Stimulated activated naive CD8-positive, alpha-beta T cell treated with anti-CD3 and anti-CD28 coated beads, Interleukin-15, Interleukin-2, amounts not matched to agents 100 ng/mL and 50 ng/mL, for 24 hours (primary cell): ENCODE results near the gene TTC28.

Source experiments
- H3K27ac Mint-ChIP-seq: one replicate; pipeline ENCODE4 v1.8.0; 2021; ENCODE audit warnings: mild to moderate bottlenecking, mixed read lengths
- H3K27me3 Mint-ChIP-seq: one replicate; pipeline ENCODE4 v1.8.0; 2021; ENCODE audit warnings: mixed read lengths
- H3K36me3 Mint-ChIP-seq: one replicate; pipeline ENCODE4 v1.8.0; 2021; ENCODE audit warnings: low read depth, mixed read lengths
- H3K4me1 Mint-ChIP-seq: one replicate; pipeline ENCODE4 v1.8.0; 2021; ENCODE audit warnings: low read depth, mixed read lengths
- H3K4me3 Mint-ChIP-seq: one replicate; pipeline ENCODE4 v1.8.0; 2021; ENCODE audit warnings: mild to moderate bottlenecking, mixed read lengths
- H3K9me3 Mint-ChIP-seq: one replicate; pipeline ENCODE4 v1.8.0; 2021; ENCODE audit warnings: mixed read lengths

Gene TTC28

GRCh38 chr22:28034760-28035401 lies 644.8 kb downstream of the TTC28 start:
- Mint-ChIP-seq H3K27me3 (no peaks in the 10 kb centered on the region), H3K4me3 (no peak overlapping the region), H3K4me1 (no peaks in the 10 kb centered on the region), H3K36me3 (no peaks in the 10 kb centered on the region), H3K27ac (no peak overlapping the region), H3K9me3 (no peaks in the 10 kb centered on the region)

DNA sequence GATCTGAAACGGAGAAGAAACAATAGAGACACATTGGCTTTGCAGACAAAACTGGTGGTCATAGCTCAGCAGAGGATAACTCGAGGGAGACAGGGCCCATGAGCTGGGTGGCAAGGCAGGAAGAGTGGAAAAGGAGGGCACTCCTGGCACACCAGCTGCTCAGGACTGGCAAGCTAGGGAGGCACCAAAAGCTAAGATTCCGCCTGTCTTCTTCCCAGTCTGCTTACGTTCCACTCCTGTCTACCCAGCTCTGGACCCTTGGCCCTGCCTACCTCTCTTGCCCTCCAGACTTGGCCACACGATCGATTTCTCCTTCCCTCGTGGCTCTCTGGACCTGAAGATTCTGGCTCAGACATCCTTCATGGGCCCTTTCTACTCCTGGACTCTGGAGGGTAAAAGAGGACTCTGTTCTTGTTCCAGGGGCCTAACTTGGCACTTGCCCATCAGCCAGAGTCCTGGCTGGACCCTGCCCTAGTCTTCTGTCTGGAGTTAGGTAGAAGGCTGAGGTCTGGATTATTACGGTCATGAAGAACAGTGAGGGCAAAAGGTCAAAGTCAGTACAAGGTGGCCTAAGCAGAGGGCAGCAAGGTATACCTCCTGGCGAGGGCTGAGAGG lies 645.4 kb downstream of the TTC28 start:
- H3K36me3 Mint-ChIP-seq, result no peaks in the 10 kb centered on the region
- no peak overlapping the region for H3K27ac Mint-ChIP-seq
- no peaks in the 10 kb centered on the region for H3K27me3 Mint-ChIP-seq

GRCh38 chr22:28032861-28033260 lies 646.8 kb downstream of the TTC28 start:
- Mint-ChIP-seq H3K9me3 (no peaks in the 10 kb centered on the region), H3K4me3 (no peak overlapping the region), H3K27me3 (no peaks in the 10 kb centered on the region), H3K27ac (no peak overlapping the region), H3K4me1 (no peaks in the 10 kb centered on the region), H3K36me3 (no peaks in the 10 kb centered on the region)

More for the DNA sequence above, 645.4 kb downstream of the TTC28 start:
- no peak overlapping the region for H3K4me3 Mint-ChIP-seq
- no peaks in the 10 kb centered on the region for H3K4me1 Mint-ChIP-seq
- H3K9me3 Mint-ChIP-seq, result no peaks in the 10 kb centered on the region

DNA sequence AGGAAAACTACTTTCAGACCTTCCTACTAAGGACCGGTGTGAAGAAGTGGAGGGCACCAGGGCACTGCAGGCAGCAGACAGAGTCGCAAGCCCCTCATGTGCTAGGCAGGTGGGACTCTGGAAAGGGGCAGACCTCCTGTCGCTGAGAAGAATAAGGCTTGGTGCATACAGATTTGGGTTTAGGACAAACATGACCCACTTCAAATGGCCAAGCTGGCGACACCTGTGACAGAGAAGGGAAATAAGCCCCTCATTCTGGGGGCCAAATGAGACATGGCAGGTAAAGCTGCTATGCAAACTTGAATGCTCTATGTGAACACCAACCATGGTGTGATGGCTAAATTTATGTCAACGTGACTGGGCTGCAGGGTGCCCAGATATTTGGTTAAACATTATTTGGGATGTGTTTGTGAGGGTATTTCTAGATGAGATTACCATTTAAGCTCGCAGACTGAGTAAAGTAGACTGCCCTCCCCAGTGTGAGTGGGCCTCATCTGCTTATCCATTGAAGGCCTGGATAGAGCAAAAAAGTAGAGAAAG lies 648.2 kb downstream of the TTC28 start:
- Mint-ChIP-seq H3K4me1 (no peaks in the 10 kb centered on the region), H3K27ac (no peak overlapping the region), H3K27me3 (no peaks in the 10 kb centered on the region), H3K36me3 (no peaks in the 10 kb centered on the region), H3K9me3 (no peaks in the 10 kb centered on the region), H3K4me3 (no peak overlapping the region)

DNA sequence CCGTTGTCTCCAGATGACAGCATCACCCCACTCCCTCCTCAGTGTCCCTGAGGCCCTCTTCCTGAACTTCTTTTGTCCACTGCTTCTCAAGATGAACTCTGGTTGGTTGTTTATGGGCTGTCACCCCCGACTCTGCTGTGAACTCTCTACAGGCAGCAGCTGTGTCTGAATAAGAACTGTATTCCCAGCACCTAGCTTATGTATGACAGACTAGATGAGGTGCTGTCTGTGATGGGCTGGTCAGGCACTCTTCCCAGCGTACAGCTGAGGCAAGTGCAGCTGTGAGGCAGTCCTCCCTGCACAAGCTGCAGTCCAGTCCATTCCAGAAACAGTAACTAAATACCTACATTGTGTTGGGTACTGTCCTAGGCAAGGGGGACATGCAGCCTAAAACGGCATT lies 649.2 kb downstream of the TTC28 start:
- no peak overlapping the region for H3K27ac Mint-ChIP-seq
- H3K9me3 Mint-ChIP-seq, result no peaks in the 10 kb centered on the region
- no peaks in the 10 kb centered on the region for H3K36me3 Mint-ChIP-seq
- no peaks in the 10 kb centered on the region for H3K27me3 Mint-ChIP-seq
- no peaks in the 10 kb centered on the region for H3K4me1 Mint-ChIP-seq
- H3K4me3 Mint-ChIP-seq, result no peak overlapping the region

DNA sequence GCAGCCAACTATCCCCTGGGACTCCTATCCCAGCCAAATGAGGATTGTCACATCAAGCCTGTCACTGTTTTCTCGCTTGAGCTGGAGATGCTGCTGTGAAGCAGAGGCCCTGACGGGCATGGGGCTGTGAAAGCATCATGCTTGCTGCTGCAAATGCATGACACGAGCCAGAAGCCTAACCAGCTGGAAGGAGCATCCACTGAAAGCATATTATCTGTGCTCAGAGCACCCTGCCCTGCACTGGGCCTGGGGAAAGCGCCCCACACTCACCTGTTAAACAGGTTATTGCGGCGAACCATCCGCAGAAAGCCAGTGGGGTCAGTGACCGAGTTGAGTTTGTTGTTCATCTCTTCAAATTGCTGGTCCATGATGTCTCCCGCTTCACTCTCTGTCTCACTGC lies 649.7 kb downstream of the TTC28 start:
- Mint-ChIP-seq H3K9me3 (no peaks in the 10 kb centered on the region), H3K27ac (no peak overlapping the region), H3K36me3 (no peaks in the 10 kb centered on the region), H3K4me1 (no peaks in the 10 kb centered on the region), H3K27me3 (no peaks in the 10 kb centered on the region), H3K4me3 (no peak overlapping the region)

GRCh38 chr22:28029201-28029948 lies 650.3 kb downstream of the TTC28 start:
- Mint-ChIP-seq H3K27ac (no peak overlapping the region), H3K4me1 (no peaks in the 10 kb centered on the region), H3K9me3 (no peaks in the 10 kb centered on the region), H3K36me3 (no peaks in the 10 kb centered on the region), H3K4me3 (no peak overlapping the region), H3K27me3 (no peaks in the 10 kb centered on the region)

DNA sequence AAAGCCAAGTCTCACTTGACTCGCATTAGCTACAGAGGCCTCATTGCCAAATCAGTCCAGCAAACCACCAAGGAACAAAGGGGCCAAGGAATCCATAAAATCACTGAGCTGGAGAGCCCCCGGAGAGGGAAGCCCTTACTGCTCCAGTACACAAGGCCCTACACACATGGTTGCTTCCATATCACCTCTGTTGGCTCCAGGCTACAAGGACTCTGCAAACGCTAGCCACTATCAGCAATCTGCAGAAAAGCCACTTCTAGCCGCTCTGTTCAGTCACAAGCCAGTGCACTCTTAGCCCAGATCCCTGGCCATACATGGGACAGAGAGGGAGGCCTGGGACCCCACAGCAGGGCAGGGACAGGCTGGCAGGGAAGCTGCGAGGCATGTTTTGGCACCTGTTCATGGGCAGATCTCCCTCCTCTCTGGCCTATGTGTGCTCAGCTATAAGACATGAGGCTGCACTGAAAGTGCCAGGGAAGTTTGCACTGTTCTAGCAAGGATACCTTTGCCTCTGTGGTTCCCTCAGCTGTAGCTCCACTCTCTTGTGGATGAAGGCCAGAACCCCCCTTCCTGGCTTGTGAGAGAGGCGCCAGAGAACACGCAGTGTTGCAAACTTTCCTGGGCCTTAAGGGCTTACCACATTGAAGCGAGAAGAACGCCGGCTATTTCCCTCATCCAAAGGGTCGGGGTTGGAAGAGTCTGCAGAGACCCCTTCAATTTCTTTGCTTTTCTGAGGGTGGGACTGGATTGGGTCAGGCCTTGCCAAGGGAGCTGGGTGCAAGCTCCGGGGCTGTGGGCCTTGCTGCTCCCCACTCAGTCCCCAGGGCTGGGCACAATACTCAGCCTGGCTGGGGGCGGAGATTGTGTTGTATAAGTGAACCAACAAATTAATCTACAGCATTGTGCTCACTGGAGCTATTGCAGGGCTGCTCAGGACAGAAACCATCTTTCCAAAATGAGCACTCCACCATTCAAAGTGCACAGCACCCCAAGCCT lies 651.9 kb downstream of the TTC28 start:
- Mint-ChIP-seq H3K27me3 (no peaks in the 10 kb centered on the region), H3K4me3 (no peak overlapping the region), H3K27ac (no peak overlapping the region), H3K9me3 (no peaks in the 10 kb centered on the region), H3K4me1 (no peaks in the 10 kb centered on the region), H3K36me3 (no peaks in the 10 kb centered on the region)

- H3K27ac Mint-ChIP-seq, result no peak overlapping the region
- H3K27me3 Mint-ChIP-seq, result no peaks in the 10 kb centered on the region
- no peaks in the 10 kb centered on the region for H3K4me1 Mint-ChIP-seq
- no peak overlapping the region for H3K4me3 Mint-ChIP-seq
- no peaks in the 10 kb centered on the region for H3K36me3 Mint-ChIP-seq
- no peaks in the 10 kb centered on the region for H3K9me3 Mint-ChIP-seq
Observed at GRCh38 chr22:28025866-28026575, 653.6 kb downstream of the TTC28 start.

GRCh38 chr22:28025333-28025732 lies 654.3 kb downstream of the TTC28 start:
- H3K4me3 Mint-ChIP-seq, result no peak overlapping the region
- no peaks in the 10 kb centered on the region for H3K4me1 Mint-ChIP-seq
- H3K36me3 Mint-ChIP-seq, result no peaks in the 10 kb centered on the region
- H3K27ac Mint-ChIP-seq, result no peak overlapping the region
- H3K9me3 Mint-ChIP-seq, result no peaks in the 10 kb centered on the region
- no peaks in the 10 kb centered on the region for H3K27me3 Mint-ChIP-seq

DNA sequence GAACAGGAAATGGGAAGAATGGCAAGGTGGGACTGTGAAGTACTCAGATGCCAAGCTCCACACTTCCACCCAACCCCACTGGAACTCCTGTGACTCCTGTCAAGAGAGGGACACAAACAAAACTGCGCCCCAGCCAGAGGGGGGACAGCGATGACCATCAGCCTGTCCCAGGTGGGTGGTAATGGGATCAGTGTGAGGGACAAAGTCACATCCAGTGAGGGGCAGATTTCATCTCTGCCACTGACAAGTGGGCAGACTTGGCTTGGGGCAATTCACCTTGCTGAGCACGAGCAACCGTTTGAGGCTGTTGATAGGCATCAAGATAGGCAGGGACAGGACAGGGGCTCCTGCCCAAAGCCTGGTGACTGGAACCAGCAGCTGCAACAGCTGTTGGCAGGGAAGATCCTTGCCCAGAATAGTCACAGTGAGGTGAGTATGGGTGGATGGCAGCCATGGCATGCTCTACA lies 655.2 kb downstream of the TTC28 start:
- Mint-ChIP-seq H3K9me3 (no peaks in the 10 kb centered on the region), H3K27ac (no peak overlapping the region), H3K27me3 (no peaks in the 10 kb centered on the region), H3K4me1 (no peaks in the 10 kb centered on the region), H3K36me3 (no peaks in the 10 kb centered on the region), H3K4me3 (no peak overlapping the region)

GRCh38 chr22:28023774-28024173 lies 655.9 kb downstream of the TTC28 start:
- Mint-ChIP-seq H3K36me3 (no peaks in the 10 kb centered on the region), H3K9me3 (no peaks in the 10 kb centered on the region), H3K27me3 (no peaks in the 10 kb centered on the region), H3K27ac (no peak overlapping the region), H3K4me3 (no peak overlapping the region), H3K4me1 (no peaks in the 10 kb centered on the region)

- Mint-ChIP-seq H3K4me3 (no peak overlapping the region), H3K9me3 (no peaks in the 10 kb centered on the region), H3K36me3 (no peaks in the 10 kb centered on the region), H3K4me1 (no peaks in the 10 kb centered on the region), H3K27me3 (no peaks in the 10 kb centered on the region), H3K27ac (no peak overlapping the region)
Observed at GRCh38 chr22:28023036-28023435, 656.6 kb downstream of the TTC28 start.
